ENCODE results near the gene ZFAND2B.
"Not testable (repeated sequence)": the region's sequence is repeated elsewhere in the genome, so short reads cannot be mapped to it uniquely, and the experiment has no call there.

Gene ZFAND2B

DNA sequence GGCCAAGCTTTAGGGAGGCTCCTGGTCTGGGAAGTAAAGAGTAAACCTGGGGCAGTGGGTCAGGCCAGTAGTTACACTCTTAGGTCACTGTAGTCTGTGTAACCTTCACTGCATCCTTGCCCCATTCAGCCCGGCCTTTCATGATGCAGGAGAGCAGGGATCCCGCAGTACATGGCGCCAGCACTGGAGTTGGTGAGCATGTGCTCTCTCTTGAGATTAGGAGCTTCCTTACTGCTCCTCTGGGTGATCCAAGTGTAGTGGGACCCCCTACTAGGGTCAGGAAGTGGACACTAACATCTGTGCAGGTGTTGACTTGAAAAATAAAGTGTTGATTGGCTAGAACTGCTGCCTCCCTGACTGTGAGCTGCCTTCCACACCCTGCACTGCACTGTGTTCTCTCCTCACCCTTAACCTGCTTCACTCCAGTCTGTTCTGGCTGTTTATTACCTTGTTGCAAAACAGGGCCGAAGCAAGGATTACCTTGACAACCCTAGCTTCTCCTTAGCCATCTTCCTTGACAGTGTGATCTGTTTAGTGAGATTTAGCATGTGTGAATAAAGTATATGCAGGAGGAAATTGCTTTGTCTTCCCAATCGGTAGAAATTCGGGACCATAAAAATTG lies 23.3 kb upstream of the ZFAND2B start:
- Histone ChIP-seq H3K4me1 (ENCODE audit: control insufficient read depth, insufficient read depth, low read length) (peaks cover 22% of the 10 kb centered on the region), H3K9me3 (ENCODE audit: control insufficient read depth in 2 of 2, low read length in 2 of 2) (no peaks in the 10 kb centered on the region), H3K9ac (ENCODE audit: low read length in 2 of 2) (no peak overlapping the region), H3K36me3 (ENCODE audit: control insufficient read depth in 2 of 2, insufficient read depth in 2 of 2, low read length in 2 of 2) (peaks cover 44 to 45% of the 10 kb centered on the region in 2 donors), H3K4me3 (ENCODE audit: low read length in 2 of 2) (no peak overlapping the region), H3K27ac (ENCODE audit: low read length) (no peak overlapping the region), H3K27me3 (ENCODE audit: control insufficient read depth in 1 of 2, insufficient read depth in 2 of 2, low read length in 2 of 2) (no peaks in the 10 kb centered on the region)

DNA sequence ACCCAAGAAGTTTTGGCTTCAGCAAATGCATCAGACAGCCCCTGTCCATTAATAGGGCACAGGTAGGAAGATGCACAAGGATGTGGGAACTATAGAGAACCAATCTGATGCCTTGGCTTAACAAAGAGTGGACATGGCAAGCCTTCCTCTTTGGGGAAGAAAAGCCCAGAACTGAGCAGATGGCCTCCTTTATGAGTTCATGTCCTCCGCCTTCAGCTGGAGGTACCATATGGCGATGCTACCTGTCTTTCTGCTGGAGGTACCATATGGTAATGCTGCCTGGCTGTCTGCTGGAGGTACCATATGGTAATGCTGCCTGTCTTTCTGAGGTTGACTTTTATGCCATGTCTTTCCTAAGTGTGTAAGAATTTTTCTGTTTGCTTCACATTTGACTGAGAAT lies 22.5 kb upstream of the ZFAND2B start:
- Histone ChIP-seq H3K27ac (ENCODE audit: low read length) (no peak overlapping the region), H3K4me3 (ENCODE audit: low read length in 2 of 2) (no peak overlapping the region), H3K4me1 (ENCODE audit: control insufficient read depth, insufficient read depth, low read length) (peaks cover 16% of the 10 kb centered on the region), H3K27me3 (ENCODE audit: control insufficient read depth in 1 of 2, insufficient read depth in 2 of 2, low read length in 2 of 2) (no peaks in the 10 kb centered on the region), H3K9ac (ENCODE audit: low read length in 2 of 2) (no peak overlapping the region), H3K9me3 (ENCODE audit: control insufficient read depth in 2 of 2, low read length in 2 of 2) (no peaks in the 10 kb centered on the region), H3K36me3 (ENCODE audit: control insufficient read depth in 2 of 2, insufficient read depth in 2 of 2, low read length in 2 of 2) (peaks cover 44 to 45% of the 10 kb centered on the region in 2 donors)

DNA sequence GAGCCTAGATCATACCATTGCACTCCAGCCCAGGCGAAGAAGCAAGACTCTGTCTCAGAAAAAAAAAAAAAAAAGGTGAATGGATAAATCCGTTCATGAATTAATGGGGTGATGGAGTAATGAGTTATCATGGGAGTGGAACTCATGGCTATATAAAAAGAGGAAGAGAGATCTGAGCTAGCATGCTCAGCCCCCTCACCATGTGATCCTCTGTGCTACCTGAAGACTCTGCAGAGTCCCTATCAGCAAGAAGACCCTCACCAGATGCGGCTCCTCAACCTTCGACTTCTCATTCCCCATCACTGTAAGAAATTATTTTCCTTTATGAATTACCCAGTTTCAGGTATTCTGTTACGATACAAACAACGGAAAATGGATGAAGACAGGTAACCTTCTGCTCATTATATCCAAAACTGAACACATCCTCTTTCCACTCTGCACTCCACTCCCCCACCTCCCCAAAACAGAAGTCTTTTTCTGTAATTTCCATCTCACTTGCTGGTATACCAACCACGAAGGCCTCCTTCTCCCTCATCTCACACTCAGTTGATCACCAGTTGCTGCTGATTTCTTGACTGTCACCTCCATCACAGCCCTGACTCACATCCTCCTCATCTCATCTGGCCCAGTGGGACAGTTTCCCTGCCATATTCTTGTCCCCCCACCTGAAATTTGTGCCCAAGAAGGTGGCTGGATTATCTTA lies 19.7 kb upstream of the ZFAND2B start:
- Histone ChIP-seq H3K27ac (ENCODE audit: low read length) (no peak overlapping the region), H3K4me3 (ENCODE audit: low read length in 2 of 2) (no peak overlapping the region), H3K27me3 (ENCODE audit: control insufficient read depth in 1 of 2, insufficient read depth in 2 of 2, low read length in 2 of 2) (no peaks in the 10 kb centered on the region), H3K36me3 (ENCODE audit: control insufficient read depth in 2 of 2, insufficient read depth in 2 of 2, low read length in 2 of 2) (peaks cover 21 to 22% of the 10 kb centered on the region in 2 donors), H3K9me3 (ENCODE audit: control insufficient read depth in 2 of 2, low read length in 2 of 2) (no peaks in the 10 kb centered on the region), H3K9ac (ENCODE audit: low read length in 2 of 2) (no peak overlapping the region), H3K4me1 (ENCODE audit: control insufficient read depth, insufficient read depth, low read length) (no peaks in the 10 kb centered on the region)

DNA sequence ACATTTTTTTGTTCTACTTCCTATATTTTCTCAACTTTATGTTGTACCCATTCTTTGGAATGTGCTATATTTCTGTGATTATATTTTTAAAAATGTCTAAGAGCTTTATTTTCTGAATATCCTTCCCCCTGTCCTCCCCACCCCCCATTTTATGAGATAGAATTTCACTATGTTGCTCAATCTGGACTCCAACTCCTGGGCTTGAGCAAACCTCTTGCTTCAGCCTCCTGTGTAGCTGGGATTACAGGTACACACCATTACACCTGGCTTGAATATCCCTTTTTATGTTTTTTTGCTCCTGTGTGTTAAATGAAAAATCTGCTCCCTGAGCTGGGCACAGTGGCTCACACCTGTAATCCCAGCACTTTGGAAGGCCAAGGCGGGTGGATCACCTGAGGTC lies 9.2 kb upstream of the ZFAND2B start:
- Histone ChIP-seq H3K4me1 (ENCODE audit: control insufficient read depth, insufficient read depth, low read length) (no peaks in the 10 kb centered on the region), H3K9ac (ENCODE audit: low read length in 2 of 2) (no peak overlapping the region), H3K27me3 (ENCODE audit: control insufficient read depth in 1 of 2, insufficient read depth in 2 of 2, low read length in 2 of 2) (peaks cover 0 to 6% of the 10 kb centered on the region in 2 donors), H3K27ac (ENCODE audit: low read length) (no peak overlapping the region), H3K4me3 (ENCODE audit: low read length in 2 of 2) (no peak overlapping the region), H3K36me3 (ENCODE audit: control insufficient read depth in 2 of 2, insufficient read depth in 2 of 2, low read length in 2 of 2) (no peaks in the 10 kb centered on the region), H3K9me3 (ENCODE audit: control insufficient read depth in 2 of 2, low read length in 2 of 2) (no peaks in the 10 kb centered on the region)

DNA sequence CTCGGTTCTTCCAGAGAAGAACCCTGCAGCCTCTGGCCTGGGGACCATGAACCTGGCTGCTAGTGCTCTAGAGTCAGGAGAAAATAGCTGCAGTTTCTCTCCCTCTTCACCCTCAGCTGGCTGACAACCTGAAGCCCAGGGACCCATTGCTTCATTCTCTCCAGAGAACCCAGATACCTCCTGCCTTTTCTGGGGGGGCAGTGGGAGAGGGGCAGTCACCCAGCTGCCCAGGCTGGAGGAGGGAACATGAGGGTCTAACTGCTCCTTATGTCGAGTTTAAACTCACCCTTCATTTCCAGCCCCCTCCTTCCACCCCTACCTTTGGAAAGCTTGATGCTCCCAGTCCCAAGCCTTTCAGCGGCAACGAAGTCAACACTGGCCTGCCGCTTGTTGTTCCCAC lies 7.6 kb upstream of the ZFAND2B start:
- Histone ChIP-seq H3K9ac (ENCODE audit: low read length in 2 of 2) (no peak overlapping the region), H3K4me3 (ENCODE audit: low read length in 2 of 2) (no peak overlapping the region), H3K4me1 (ENCODE audit: control insufficient read depth, insufficient read depth, low read length) (no peaks in the 10 kb centered on the region), H3K36me3 (ENCODE audit: control insufficient read depth in 2 of 2, insufficient read depth in 2 of 2, low read length in 2 of 2) (no peaks in the 10 kb centered on the region), H3K9me3 (ENCODE audit: control insufficient read depth in 2 of 2, low read length in 2 of 2) (no peaks in the 10 kb centered on the region), H3K27me3 (ENCODE audit: control insufficient read depth in 1 of 2, insufficient read depth in 2 of 2, low read length in 2 of 2) (peaks cover 0 to 6% of the 10 kb centered on the region in 2 donors), H3K27ac (ENCODE audit: low read length) (no peak overlapping the region)

DNA sequence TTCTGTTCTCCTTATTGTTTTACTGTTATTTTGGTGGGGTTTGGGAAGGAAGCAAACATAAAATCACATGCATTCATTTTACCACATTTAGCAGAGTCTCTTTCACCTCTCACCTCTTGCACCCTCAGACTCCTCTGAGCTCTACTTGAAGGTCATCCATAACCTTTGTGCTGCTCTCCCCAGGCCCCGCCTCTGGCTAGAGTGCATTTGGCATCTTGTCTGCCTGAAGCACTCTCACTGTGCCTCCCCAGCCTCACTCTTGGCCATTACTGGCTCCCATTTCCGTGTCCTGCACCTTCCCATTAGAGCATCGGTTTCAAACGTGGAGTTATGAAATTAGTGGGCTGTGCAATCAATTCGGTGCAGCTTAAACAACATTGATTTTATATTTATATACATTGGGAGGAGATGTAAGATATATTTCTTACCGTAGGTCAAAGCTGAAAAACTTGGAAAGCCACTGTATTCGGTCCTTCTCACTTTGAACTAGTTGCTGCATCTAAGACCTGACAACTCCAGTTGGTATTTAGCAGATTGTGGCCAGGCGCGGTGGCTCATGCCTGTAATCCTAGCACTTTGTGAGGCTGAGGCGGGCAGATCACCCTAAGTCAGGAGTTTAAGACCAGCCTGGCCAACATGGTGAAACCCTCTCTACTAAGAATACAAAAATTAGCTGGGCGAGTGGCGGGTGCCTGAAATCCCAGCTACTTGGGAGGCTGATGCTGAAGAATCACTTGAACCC lies 6.9 kb upstream of the ZFAND2B start:
- no peaks in the 10 kb centered on the region for H3K9me3 ChIP-seq (ENCODE audit: control insufficient read depth in 2 of 2, low read length in 2 of 2)
- H3K4me1 ChIP-seq (ENCODE audit: control insufficient read depth, insufficient read depth, low read length) = no peaks in the 10 kb centered on the region
- no peak overlapping the region for H3K27ac ChIP-seq (ENCODE audit: low read length)
- H3K9ac ChIP-seq (ENCODE audit: low read length in 2 of 2) = no peak overlapping the region
- peaks cover 0 to 6% of the 10 kb centered on the region in 2 donors for H3K27me3 ChIP-seq (ENCODE audit: control insufficient read depth in 1 of 2, insufficient read depth in 2 of 2, low read length in 2 of 2)
- no peaks in the 10 kb centered on the region for H3K36me3 ChIP-seq (ENCODE audit: control insufficient read depth in 2 of 2, insufficient read depth in 2 of 2, low read length in 2 of 2)
- H3K4me3 ChIP-seq (ENCODE audit: low read length in 2 of 2) = no peak overlapping the region

DNA sequence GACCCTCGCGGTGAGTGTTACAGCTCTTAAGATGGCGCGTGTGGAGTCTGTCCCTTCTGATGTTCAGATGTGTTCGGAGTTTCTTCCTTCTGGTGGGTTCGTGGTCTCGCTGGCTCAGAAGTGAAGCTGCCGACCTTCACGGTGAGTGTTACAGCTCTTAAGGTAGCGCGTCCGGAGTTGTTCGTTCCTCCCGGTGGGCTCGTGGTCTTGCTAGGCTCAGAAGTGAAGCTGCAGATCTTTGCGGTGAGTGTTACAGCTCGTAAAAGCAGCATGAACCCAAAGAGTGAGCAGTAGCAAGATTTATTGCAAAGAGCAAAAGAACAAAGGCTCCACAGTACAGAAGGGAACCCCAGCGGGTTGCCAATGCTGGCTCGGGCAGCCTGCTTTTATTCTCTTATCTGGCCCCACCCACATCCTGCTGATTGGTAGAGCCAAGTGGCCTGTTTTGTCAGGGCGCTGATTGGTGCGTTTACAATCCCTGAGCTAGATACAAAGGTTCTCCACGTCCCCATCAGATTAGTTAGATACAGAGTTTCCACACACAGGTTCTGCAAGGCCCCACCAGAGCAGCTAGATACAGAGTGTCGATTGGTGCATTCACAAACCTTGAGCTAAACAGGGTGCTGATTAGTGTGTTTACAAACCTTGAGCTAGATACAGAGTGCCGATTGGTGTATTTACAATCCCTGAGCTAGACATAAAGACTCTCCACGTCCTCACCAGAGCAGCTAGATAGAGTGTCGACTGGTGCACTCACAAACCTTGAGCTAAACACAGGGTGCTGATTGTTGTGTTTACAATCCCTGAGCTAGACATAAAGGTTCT lies 5.9 kb upstream of the ZFAND2B start:
- not testable (repeated sequence) for H3K36me3 ChIP-seq (ENCODE audit: control insufficient read depth in 2 of 2, insufficient read depth in 2 of 2, low read length in 2 of 2); H3K27me3 ChIP-seq (ENCODE audit: control insufficient read depth in 1 of 2, insufficient read depth in 2 of 2, low read length in 2 of 2); H3K9ac ChIP-seq (ENCODE audit: low read length in 2 of 2); H3K4me3 ChIP-seq (ENCODE audit: low read length in 2 of 2); H3K27ac ChIP-seq (ENCODE audit: low read length); H3K4me1 ChIP-seq (ENCODE audit: control insufficient read depth, insufficient read depth, low read length); H3K9me3 ChIP-seq (ENCODE audit: control insufficient read depth in 2 of 2, low read length in 2 of 2)

DNA sequence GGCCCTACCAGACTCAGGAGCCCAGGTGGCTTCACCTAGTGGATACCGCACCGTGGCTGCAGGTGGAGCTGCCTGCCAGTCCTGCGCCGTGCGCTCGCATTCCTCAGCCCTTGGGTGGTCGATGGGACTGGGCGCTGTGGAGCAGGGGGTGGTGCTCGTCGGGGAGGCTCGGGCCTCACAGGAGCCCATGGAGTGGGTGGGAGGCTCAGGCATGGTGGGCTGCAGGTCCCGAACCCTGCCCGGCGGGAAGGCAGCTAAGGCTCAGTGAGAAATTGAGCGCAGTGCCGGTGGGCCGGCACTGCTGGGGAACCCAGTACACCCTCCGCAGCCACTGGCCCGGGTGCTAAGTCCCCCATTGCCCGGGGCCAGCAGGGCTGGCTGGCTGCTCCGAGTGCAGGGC lies 5.3 kb upstream of the ZFAND2B start:
- not testable (repeated sequence) for H3K36me3 ChIP-seq (ENCODE audit: control insufficient read depth in 2 of 2, insufficient read depth in 2 of 2, low read length in 2 of 2)

DNA sequence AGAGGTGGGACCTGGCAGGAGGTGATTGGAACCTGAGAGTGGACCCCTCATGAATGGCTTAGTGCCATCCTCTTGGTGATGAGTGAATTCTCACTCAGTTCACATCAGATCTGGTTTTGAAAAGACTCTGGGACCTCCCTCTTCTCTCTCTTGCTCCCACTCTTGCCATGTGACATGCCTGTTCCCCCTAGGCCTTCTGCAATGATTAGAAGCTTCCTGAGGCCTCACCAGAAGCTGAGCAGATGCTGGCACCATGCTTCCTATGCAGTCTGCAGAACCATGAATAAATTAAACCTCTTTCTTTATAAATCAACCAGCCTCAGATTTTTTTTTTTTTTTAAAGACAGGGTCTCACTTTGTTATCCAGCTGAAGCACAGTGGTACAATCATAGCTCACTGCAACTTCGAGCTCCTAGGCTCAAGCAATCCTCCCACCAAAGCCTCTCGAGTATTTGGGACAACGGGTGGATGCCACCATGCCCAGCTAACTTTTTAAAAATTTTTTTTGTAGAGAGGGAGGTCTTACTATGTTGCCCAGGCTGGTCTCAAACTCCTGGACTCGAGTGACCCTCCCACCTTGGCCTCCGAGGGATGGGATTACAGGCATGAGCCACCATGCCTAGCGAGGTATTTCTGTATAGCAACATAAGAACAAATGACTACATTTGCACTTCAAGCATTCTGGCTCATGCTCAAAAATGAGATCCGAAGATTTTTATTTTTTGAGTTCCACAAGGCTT lies 2.0 kb upstream of the ZFAND2B start:
- peaks cover 11 to 12% of the 10 kb centered on the region in 2 donors for H3K36me3 ChIP-seq (ENCODE audit: control insufficient read depth in 2 of 2, insufficient read depth in 2 of 2, low read length in 2 of 2)
- no peak overlapping the region for H3K27ac ChIP-seq (ENCODE audit: low read length)
- H3K4me1 ChIP-seq (ENCODE audit: control insufficient read depth, insufficient read depth, low read length) = peaks cover 22% of the 10 kb centered on the region
- H3K9ac ChIP-seq (ENCODE audit: low read length in 2 of 2) = no peak overlapping the region
- peaks cover 0 to under 1% of the 10 kb centered on the region in 2 donors for H3K27me3 ChIP-seq (ENCODE audit: control insufficient read depth in 1 of 2, insufficient read depth in 2 of 2, low read length in 2 of 2)
- H3K9me3 ChIP-seq (ENCODE audit: control insufficient read depth in 2 of 2, low read length in 2 of 2) = no peaks in the 10 kb centered on the region
- H3K4me3 ChIP-seq (ENCODE audit: low read length in 2 of 2) = no peak overlapping the region

More for the DNA sequence above, 5.3 kb upstream of the ZFAND2B start:
- not testable (repeated sequence) for H3K9ac ChIP-seq (ENCODE audit: low read length in 2 of 2); H3K4me1 ChIP-seq (ENCODE audit: control insufficient read depth, insufficient read depth, low read length); H3K27ac ChIP-seq (ENCODE audit: low read length); H3K9me3 ChIP-seq (ENCODE audit: control insufficient read depth in 2 of 2, low read length in 2 of 2); H3K27me3 ChIP-seq (ENCODE audit: control insufficient read depth in 1 of 2, insufficient read depth in 2 of 2, low read length in 2 of 2); H3K4me3 ChIP-seq (ENCODE audit: low read length in 2 of 2)

DNA sequence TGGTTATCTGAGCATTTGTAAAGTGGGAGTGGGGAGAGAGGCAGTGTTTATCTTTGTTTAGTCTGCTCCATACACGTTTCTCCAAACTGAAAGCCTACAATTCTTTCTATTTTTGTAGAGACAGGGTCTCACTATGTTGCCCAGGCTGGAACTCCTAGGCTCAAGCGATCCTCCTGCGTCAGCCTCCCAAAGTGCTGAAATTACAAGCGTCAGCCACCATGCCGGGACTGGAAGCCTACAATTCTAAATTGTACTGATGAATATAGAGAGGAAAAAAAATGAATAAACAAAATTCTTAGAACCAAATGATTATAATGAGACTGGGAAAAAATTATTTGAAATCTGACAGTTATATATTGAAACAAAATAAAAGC lies 1.4 kb upstream of the ZFAND2B start:
- Histone ChIP-seq H3K36me3 (ENCODE audit: control insufficient read depth in 2 of 2, insufficient read depth in 2 of 2, low read length in 2 of 2) (peaks cover 16 to 17% of the 10 kb centered on the region in 2 donors), H3K9me3 (ENCODE audit: control insufficient read depth in 2 of 2, low read length in 2 of 2) (no peaks in the 10 kb centered on the region), H3K27me3 (ENCODE audit: control insufficient read depth in 1 of 2, insufficient read depth in 2 of 2, low read length in 2 of 2) (no peaks in the 10 kb centered on the region), H3K27ac (ENCODE audit: low read length) (no peak overlapping the region), H3K4me3 (ENCODE audit: low read length in 2 of 2) (no peak overlapping the region), H3K4me1 (ENCODE audit: control insufficient read depth, insufficient read depth, low read length) (peaks cover 22% of the 10 kb centered on the region), H3K9ac (ENCODE audit: low read length in 2 of 2) (no peak overlapping the region)
